ENCODE measurements around the gene SPTBN5.

DNA sequence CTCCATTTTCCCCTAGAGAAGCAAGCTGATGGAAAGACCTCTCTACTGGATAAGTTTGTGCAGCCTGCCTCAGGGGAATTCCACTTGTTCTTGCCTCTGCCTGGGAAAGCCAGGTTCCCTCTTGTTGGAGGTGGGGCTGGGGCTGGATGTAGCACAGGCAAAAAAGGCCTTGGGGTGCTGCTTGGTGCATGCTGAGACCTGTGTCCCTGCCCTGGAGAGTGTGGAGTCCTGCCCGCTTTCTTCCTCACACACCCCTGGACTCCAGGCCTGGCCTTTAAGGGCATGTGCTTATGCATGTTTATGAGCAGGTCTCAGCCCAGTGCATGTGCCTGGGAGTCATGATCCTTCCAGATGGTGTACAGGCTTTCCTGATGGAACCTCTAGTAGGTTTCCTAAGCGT is 89.5 kb downstream of the SPTBN5 start:
- TF ChIP-seq, protein P1, sequence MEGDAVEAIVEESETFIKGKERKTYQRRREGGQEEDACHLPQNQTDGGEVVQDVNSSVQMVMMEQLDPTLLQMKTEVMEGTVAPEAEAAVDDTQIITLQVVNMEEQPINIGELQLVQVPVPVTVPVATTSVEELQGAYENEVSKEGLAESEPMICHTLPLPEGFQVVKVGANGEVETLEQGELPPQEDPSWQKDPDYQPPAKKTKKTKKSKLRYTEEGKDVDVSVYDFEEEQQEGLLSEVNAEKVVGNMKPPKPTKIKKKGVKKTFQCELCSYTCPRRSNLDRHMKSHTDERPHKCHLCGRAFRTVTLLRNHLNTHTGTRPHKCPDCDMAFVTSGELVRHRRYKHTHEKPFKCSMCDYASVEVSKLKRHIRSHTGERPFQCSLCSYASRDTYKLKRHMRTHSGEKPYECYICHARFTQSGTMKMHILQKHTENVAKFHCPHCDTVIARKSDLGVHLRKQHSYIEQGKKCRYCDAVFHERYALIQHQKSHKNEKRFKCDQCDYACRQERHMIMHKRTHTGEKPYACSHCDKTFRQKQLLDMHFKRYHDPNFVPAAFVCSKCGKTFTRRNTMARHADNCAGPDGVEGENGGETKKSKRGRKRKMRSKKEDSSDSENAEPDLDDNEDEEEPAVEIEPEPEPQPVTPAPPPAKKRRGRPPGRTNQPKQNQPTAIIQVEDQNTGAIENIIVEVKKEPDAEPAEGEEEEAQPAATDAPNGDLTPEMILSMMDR (IDR thresholded peaks at IDR 0.05): no peak
- no peak for TF ChIP-seq POLR2A (IDR thresholded peaks at IDR 0.05)
